GM23338 (cell line): Measurements from ENCODE around the gene RCAN3. TPM values are rescaled to one million over a fixed set of nuclear protein-coding genes. Genes with fewer than 3 reads are reported as not detected.

ENCODE experiments used
- ATAC-seq: fragments of 200-7000 bp; cut with Tn5 transposase; 3 replicates; pipeline ENCODE4 v1.9.1; 2020
- DNase-seq: peaks from one replicate; pipeline ENCODE4 v3.0.0-alpha.2; 2015; ENCODE audit warnings: low spot score
- H2AFZ ChIP-seq: fragments of 200-600 bp; sonication (generic); 2 replicates; pipeline ENCODE4 v1.8.0; 2016; ENCODE audit warnings: antibody characterized with exemption, mild to moderate bottlenecking, moderate library complexity
- H3F3A ChIP-seq: fragments of 200-600 bp; sonication (generic); replicated peaks from 2 replicates; pipeline ENCODE4 v1.8.0; 2017; ENCODE audit warnings: antibody characterized with exemption, mixed run types, low read depth
- H3K27ac ChIP-seq: fragments of 200-600 bp; sonication (generic); 2 replicates; pipeline ENCODE4 v1.6.1; 2016; ENCODE audit warnings: low read depth
- H3K27me3 ChIP-seq: fragments of 200-600 bp; sonication (generic); 2 replicates; pipeline ENCODE4 v1.8.0; 2016; ENCODE audit warnings: mild to moderate bottlenecking, mixed run types, moderate library complexity; ENCODE audit not compliant: insufficient read depth
- H3K36me3 ChIP-seq: fragments of 200-600 bp; sonication (generic); 2 replicates; pipeline ENCODE4 v1.8.0; 2016; ENCODE audit warnings: mild to moderate bottlenecking; ENCODE audit not compliant: insufficient read depth
- H3K4me1 ChIP-seq: fragments of 200-600 bp; sonication (generic); 2 replicates; pipeline ENCODE4 v1.8.0; 2016; ENCODE audit warnings: mild to moderate bottlenecking, moderate library complexity; ENCODE audit not compliant: insufficient read depth
- H3K4me2 ChIP-seq: fragments of 200-600 bp; sonication (generic); 2 replicates; pipeline ENCODE4 v1.7.1; 2017; ENCODE audit warnings: mixed run types
- H3K4me3 ChIP-seq: fragments of 200-600 bp; sonication (generic); 2 replicates; pipeline ENCODE4 v1.6.1; 2016; ENCODE audit warnings: mixed run types
- H3K79me2 ChIP-seq: fragments of 200-600 bp; sonication (generic); replicated peaks from 2 replicates; pipeline ENCODE4 v1.8.0; 2017; ENCODE audit warnings: mild to moderate bottlenecking; ENCODE audit not compliant: insufficient read depth
- H3K9me2 ChIP-seq: fragments of 200-600 bp; sonication (generic); 2 replicates; pipeline ENCODE4 v1.8.0; 2017; ENCODE audit not compliant: insufficient read depth
- H4K20me1 ChIP-seq: fragments of 200-600 bp; sonication (generic); replicated peaks from 2 replicates; pipeline ENCODE4 v1.8.0; 2017; ENCODE audit warnings: mild to moderate bottlenecking; ENCODE audit not compliant: insufficient read depth
- H3K27ac Mint-ChIP-seq: 2 replicates; pipeline ENCODE4 v1.8.0; 2020; ENCODE audit warnings: inconsistent platforms, mild to moderate bottlenecking, moderate library complexity, mixed read lengths
- H3K27me3 Mint-ChIP-seq: 3 replicates; pipeline ENCODE4 v1.8.0; 2022; ENCODE audit warnings: low read depth, mild to moderate bottlenecking, moderate library complexity, mixed read lengths, inconsistent platforms; ENCODE audit not compliant: insufficient read depth, poor library complexity
- H3K36me3 Mint-ChIP-seq: 3 replicates; pipeline ENCODE4 v1.8.0; 2021; ENCODE audit warnings: low read depth, mild to moderate bottlenecking, inconsistent platforms, moderate library complexity, mixed read lengths
- H3K4me1 Mint-ChIP-seq: 3 replicates; pipeline ENCODE4 v1.8.0; 2020; ENCODE audit warnings: mild to moderate bottlenecking, inconsistent platforms, mixed read lengths
- H3K4me3 Mint-ChIP-seq: 3 replicates; pipeline ENCODE4 v1.8.0; 2021; ENCODE audit warnings: moderate library complexity, mild to moderate bottlenecking, inconsistent platforms, mixed read lengths
- H3K9me3 Mint-ChIP-seq: 3 replicates; pipeline ENCODE4 v1.8.0; 2020; ENCODE audit warnings: moderate library complexity, mild to moderate bottlenecking, inconsistent platforms, mixed read lengths
- CREB1 ChIP-seq: fragments of 250-450 bp; sonication (Bioruptor Pico); IDR thresholded peaks from 2 replicates; pipeline ENCODE4 v1.5.0; 2020; ENCODE audit warnings: low read depth, mild to moderate bottlenecking, moderate library complexity
- ETS1 ChIP-seq: IDR thresholded peaks from 2 replicates; pipeline ENCODE4 v1.6.1; 2016; ENCODE audit warnings: antibody characterized with exemption
- EZH2 ChIP-seq: fragments of 200-600 bp; sonication (generic); IDR thresholded peaks from one replicate; pipeline ENCODE4 v1.8.0; 2017; ENCODE audit warnings: antibody characterized with exemption, mild to moderate bottlenecking, low read depth; ENCODE audit not compliant: unreplicated experiment
- JUNB ChIP-seq: IDR thresholded peaks from one replicate; pipeline ENCODE4 v1.6.1; 2016; ENCODE audit warnings: antibody characterized with exemption; ENCODE audit not compliant: unreplicated experiment
- NANOG ChIP-seq: IDR thresholded peaks from 2 replicates; pipeline ENCODE4 v1.6.1; 2016; ENCODE audit warnings: antibody characterized with exemption, borderline replicate concordance
- STAT1 ChIP-seq: IDR thresholded peaks from one replicate; pipeline ENCODE4 v1.6.1; 2016; ENCODE audit warnings: antibody characterized with exemption; ENCODE audit not compliant: unreplicated experiment
- ZNF114 ChIP-seq: fragments of 250-450 bp; sonication (Bioruptor Pico); IDR thresholded peaks from 2 replicates; pipeline ENCODE4 v1.5.0; 2020; ENCODE audit warnings: mild to moderate bottlenecking, moderate library complexity
- ZNF331 ChIP-seq: fragments of 250-450 bp; sonication (Bioruptor Pico); IDR thresholded peaks from 2 replicates; pipeline ENCODE4 v1.5.0; 2020; ENCODE audit warnings: low read depth, mild to moderate bottlenecking, moderate library complexity
- ZNF462 ChIP-seq: fragments of 250-450 bp; sonication (Bioruptor Pico); IDR thresholded peaks from 2 replicates; pipeline ENCODE4 v1.5.0; 2020; ENCODE audit warnings: mild to moderate bottlenecking, moderate library complexity
- polyA plus RNA-seq: library from polyadenylated mRNA; unstranded; fragments of >200 nt; fragmentation: Nextera tagmentation; extraction: Ambion mirVana; gene quantifications from 2 replicates; pipeline ENCODE4 v1.2.1, GENCODE V29; 2016
- total RNA-seq: library from RNA; depleted of rRNA; stranded (reverse); fragments of >200 nt; shearing (Covaris generic); gene quantifications from 2 replicates; pipeline ENCODE4 v1.2.3, GENCODE V29; 2014
- TF ChIP-seq, protein P1 (sequence below), 2 experiments: fragments of 200-600 bp in 1 of 2; sonication (generic) in 1 of 2; conservative IDR thresholded peaks; 2 replicates each; pipeline versions ENCODE4 v1.5.1 to v1.6.1; 2016 to 2017; ENCODE audit warnings: antibody characterized with exemption in 2 of 2, low read depth in 2 of 2, mild to moderate bottlenecking in 2 of 2, moderate library complexity in 1 of 2
- TF ChIP-seq, protein P2 (sequence below): IDR thresholded peaks from one replicate; pipeline ENCODE4 v1.6.1; 2018; ENCODE audit warnings: antibody characterized with exemption; ENCODE audit not compliant: unreplicated experiment

The RCAN3 gene
- total and polyA plus RNA-seq, 2 experiments from 2014 or later, result 8.9 to 11.2 TPM

- no peak for TF ChIP-seq NANOG
- TF ChIP-seq ZNF462 (CRISPR knock-in tag), result no peak
- TF ChIP-seq ETS1, result no peak
Measured at GRCh38 chr1:24556414-24556795, 53.8 kb downstream of the RCAN3 start (continued).

GRCh38 chr1:24557220-24557619 is 54.6 kb downstream of the RCAN3 start:
- Mint-ChIP-seq H3K4me3 (no peak overlapping the region), H3K27me3 (peaks cover 21% of the 10 kb centered on the region)
- no peak for ATAC-seq

More at GRCh38 chr1:24557220-24557619, 54.6 kb downstream of the RCAN3 start:
- no peaks in the 10 kb centered on the region for H4K20me1 ChIP-seq
- Mint-ChIP-seq H3K27ac (no peak overlapping the region), H3K9me3 (no peaks in the 10 kb centered on the region), H3K36me3 (no peaks in the 10 kb centered on the region), H3K4me1 (peaks cover 14% of the 10 kb centered on the region)
- no peak overlapping the region for H3K4me2 ChIP-seq
- TF ChIP-seq ZNF331 (CRISPR knock-in tag), result no peak
- no peak for TF ChIP-seq ETS1
- TF ChIP-seq EZH2, result no peak
- TF ChIP-seq CREB1 (CRISPR knock-in tag), result no peak
- no peak for TF ChIP-seq STAT1
- TF ChIP-seq JUNB, result no peak
- TF ChIP-seq, protein P1, sequence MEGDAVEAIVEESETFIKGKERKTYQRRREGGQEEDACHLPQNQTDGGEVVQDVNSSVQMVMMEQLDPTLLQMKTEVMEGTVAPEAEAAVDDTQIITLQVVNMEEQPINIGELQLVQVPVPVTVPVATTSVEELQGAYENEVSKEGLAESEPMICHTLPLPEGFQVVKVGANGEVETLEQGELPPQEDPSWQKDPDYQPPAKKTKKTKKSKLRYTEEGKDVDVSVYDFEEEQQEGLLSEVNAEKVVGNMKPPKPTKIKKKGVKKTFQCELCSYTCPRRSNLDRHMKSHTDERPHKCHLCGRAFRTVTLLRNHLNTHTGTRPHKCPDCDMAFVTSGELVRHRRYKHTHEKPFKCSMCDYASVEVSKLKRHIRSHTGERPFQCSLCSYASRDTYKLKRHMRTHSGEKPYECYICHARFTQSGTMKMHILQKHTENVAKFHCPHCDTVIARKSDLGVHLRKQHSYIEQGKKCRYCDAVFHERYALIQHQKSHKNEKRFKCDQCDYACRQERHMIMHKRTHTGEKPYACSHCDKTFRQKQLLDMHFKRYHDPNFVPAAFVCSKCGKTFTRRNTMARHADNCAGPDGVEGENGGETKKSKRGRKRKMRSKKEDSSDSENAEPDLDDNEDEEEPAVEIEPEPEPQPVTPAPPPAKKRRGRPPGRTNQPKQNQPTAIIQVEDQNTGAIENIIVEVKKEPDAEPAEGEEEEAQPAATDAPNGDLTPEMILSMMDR (conservative IDR thresholded peaks at IDR 0.05; ENCODE audit: low read depth in 2 of 2), result no peak
- TF ChIP-seq, protein P2, sequence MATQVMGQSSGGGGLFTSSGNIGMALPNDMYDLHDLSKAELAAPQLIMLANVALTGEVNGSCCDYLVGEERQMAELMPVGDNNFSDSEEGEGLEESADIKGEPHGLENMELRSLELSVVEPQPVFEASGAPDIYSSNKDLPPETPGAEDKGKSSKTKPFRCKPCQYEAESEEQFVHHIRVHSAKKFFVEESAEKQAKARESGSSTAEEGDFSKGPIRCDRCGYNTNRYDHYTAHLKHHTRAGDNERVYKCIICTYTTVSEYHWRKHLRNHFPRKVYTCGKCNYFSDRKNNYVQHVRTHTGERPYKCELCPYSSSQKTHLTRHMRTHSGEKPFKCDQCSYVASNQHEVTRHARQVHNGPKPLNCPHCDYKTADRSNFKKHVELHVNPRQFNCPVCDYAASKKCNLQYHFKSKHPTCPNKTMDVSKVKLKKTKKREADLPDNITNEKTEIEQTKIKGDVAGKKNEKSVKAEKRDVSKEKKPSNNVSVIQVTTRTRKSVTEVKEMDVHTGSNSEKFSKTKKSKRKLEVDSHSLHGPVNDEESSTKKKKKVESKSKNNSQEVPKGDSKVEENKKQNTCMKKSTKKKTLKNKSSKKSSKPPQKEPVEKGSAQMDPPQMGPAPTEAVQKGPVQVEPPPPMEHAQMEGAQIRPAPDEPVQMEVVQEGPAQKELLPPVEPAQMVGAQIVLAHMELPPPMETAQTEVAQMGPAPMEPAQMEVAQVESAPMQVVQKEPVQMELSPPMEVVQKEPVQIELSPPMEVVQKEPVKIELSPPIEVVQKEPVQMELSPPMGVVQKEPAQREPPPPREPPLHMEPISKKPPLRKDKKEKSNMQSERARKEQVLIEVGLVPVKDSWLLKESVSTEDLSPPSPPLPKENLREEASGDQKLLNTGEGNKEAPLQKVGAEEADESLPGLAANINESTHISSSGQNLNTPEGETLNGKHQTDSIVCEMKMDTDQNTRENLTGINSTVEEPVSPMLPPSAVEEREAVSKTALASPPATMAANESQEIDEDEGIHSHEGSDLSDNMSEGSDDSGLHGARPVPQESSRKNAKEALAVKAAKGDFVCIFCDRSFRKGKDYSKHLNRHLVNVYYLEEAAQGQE, result no peak
- no peak for TF ChIP-seq ZNF114 (CRISPR knock-in tag)
- no peak overlapping the region for H3K4me3 ChIP-seq
- H2AFZ ChIP-seq, result no peak overlapping the region
- H3K36me3 ChIP-seq, result no peaks in the 10 kb centered on the region
- peaks cover 7% of the 10 kb centered on the region; the same call in 1 of the 2 replicates for H3K4me1 ChIP-seq
- no peak overlapping the region for H3K27ac ChIP-seq
- no peak for DNase-seq
- H3K9me2 ChIP-seq, result no peaks in the 10 kb centered on the region
- peaks cover 32% of the 10 kb centered on the region for H3K27me3 ChIP-seq
- H3F3A ChIP-seq, result no peaks in the 10 kb centered on the region
- no peaks in the 10 kb centered on the region for H3K79me2 ChIP-seq
